Measurements from ENCODE around the gene YES1.
"Not testable (repeated sequence)": the region's sequence is repeated elsewhere in the genome, so short reads cannot be mapped to it uniquely, and the experiment has no call there.

Gene YES1

GRCh38 chr18:765764-766549, 46.1 kb downstream of the YES1 start:
- CTCF ChIA-PET: interaction anchor here (1.0 to 1.3 kb wide), 2 partner anchors 20 to 41 kb away, joined by 3 read pairs; no protein-coding TSS in a partner anchor

GRCh38 chr18:759864-760263, 52.2 kb downstream of the YES1 start:
- H3K27ac ChIP-seq (ENCODE audit: insufficient read depth in 1 of 2, low read depth in 1 of 2, low read length in 2 of 2, poor library complexity in 1 of 2, severe bottlenecking in 2 of 2); H3K36me3 ChIP-seq (ENCODE audit: control insufficient read depth in 4 of 4, insufficient read depth in 4 of 4, low read length in 3 of 4); H3K4me1 ChIP-seq (ENCODE audit: control extremely low read depth in 1 of 4, control insufficient read depth in 4 of 4, insufficient read depth in 4 of 4, low read length in 3 of 4); DNase-seq; H3K27me3 ChIP-seq (replicated peaks in 2 of 5; ENCODE audit: control insufficient read depth in 4 of 5, insufficient read depth in 5 of 5, low read length in 4 of 5); POLR2A ChIA-PET; H3K4me3 ChIP-seq (ENCODE audit: control insufficient read depth in 1 of 7, extremely low read depth in 1 of 7, insufficient read depth in 4 of 7, low read depth in 2 of 7, low read length in 6 of 7); H3K9me3 ChIP-seq (ENCODE audit: control extremely low read depth in 1 of 5, control insufficient read depth in 4 of 5, insufficient read depth in 2 of 5, low read depth in 1 of 5, low read length in 4 of 5): not testable (repeated sequence)
- 92% methylated on average over 1 of the region's 4 CpGs for WGBS (ENCODE audit: insufficient coverage)
- CTCF ChIA-PET: interaction anchor here (1.1 kb wide), 1 partner anchor 71 kb away, joined by 7 read pairs; no protein-coding TSS in a partner anchor

More at GRCh38 chr18:765764-766549, 46.1 kb downstream of the YES1 start:
- POLR2A ChIA-PET: no interaction called here
- Histone ChIP-seq H3K36me3 (ENCODE audit: control insufficient read depth in 4 of 4, insufficient read depth in 4 of 4, low read length in 3 of 4) (no peaks in the 10 kb centered on the region), H3K27me3 (replicated peaks in 2 of 5; ENCODE audit: control insufficient read depth in 4 of 5, insufficient read depth in 5 of 5, low read length in 4 of 5) (no peaks in the 10 kb centered on the region), H3K4me1 (ENCODE audit: control extremely low read depth in 1 of 4, control insufficient read depth in 4 of 4, insufficient read depth in 4 of 4, low read length in 3 of 4) (peaks cover 0 to 7% (median 0%) of the 10 kb centered on the region in 4 experiments), H3K27ac (ENCODE audit: insufficient read depth in 1 of 2, low read depth in 1 of 2, low read length in 2 of 2, poor library complexity in 1 of 2, severe bottlenecking in 2 of 2) (no peak overlapping the region), H3K9me3 (ENCODE audit: control extremely low read depth in 1 of 5, control insufficient read depth in 4 of 5, insufficient read depth in 2 of 5, low read depth in 1 of 5, low read length in 4 of 5) (no peaks in the 10 kb centered on the region), H3K4me3 (ENCODE audit: control insufficient read depth in 1 of 7, extremely low read depth in 1 of 7, insufficient read depth in 4 of 7, low read depth in 2 of 7, low read length in 6 of 7) (no peak overlapping the region)
- 100% methylated on average over 1 of the region's 7 CpGs for WGBS (ENCODE audit: insufficient coverage)
- DNase-seq: no peak

GRCh38 chr18:755506-755905, 56.5 kb downstream of the YES1 start:
- 100% methylated on average over 1 of the region's 2 CpGs for WGBS (ENCODE audit: insufficient coverage)
- POLR2A ChIA-PET: no interaction called here

GRCh38 chr18:754656-755055, 57.4 kb downstream of the YES1 start:
- Histone ChIP-seq H3K9me3 (ENCODE audit: control extremely low read depth in 1 of 5, control insufficient read depth in 4 of 5, insufficient read depth in 2 of 5, low read depth in 1 of 5, low read length in 4 of 5) (no peaks in the 10 kb centered on the region), H3K36me3 (ENCODE audit: control insufficient read depth in 4 of 4, insufficient read depth in 4 of 4, low read length in 3 of 4) (peaks cover 2 to 42% (median 14%) of the 10 kb centered on the region in 4 experiments), H3K4me3 (ENCODE audit: control insufficient read depth in 1 of 7, extremely low read depth in 1 of 7, insufficient read depth in 4 of 7, low read depth in 2 of 7, low read length in 6 of 7) (no peak overlapping the region), H3K4me1 (ENCODE audit: control extremely low read depth in 1 of 4, control insufficient read depth in 4 of 4, insufficient read depth in 4 of 4, low read length in 3 of 4) (no peaks in the 10 kb centered on the region), H3K27me3 (replicated peaks in 2 of 5; ENCODE audit: control insufficient read depth in 4 of 5, insufficient read depth in 5 of 5, low read length in 4 of 5) (no peaks in the 10 kb centered on the region), H3K27ac (ENCODE audit: insufficient read depth in 1 of 2, low read depth in 1 of 2, low read length in 2 of 2, poor library complexity in 1 of 2, severe bottlenecking in 2 of 2) (no peak overlapping the region)
- no peak for DNase-seq
- CTCF ChIA-PET: interaction anchor here (0.7 to 2.6 kb wide), 7 partner anchors 8 to 76 kb away, joined by 3 to 12 read pairs (median 5); no protein-coding TSS in a partner anchor
- POLR2A ChIA-PET: no interaction called here
- WGBS (ENCODE audit: insufficient coverage): 100% methylated on average over 1 of the region's 1 CpG

More at GRCh38 chr18:755506-755905, 56.5 kb downstream of the YES1 start:
- Histone ChIP-seq H3K36me3 (ENCODE audit: control insufficient read depth in 4 of 4, insufficient read depth in 4 of 4, low read length in 3 of 4) (peaks cover 2 to 36% (median 13%) of the 10 kb centered on the region in 4 experiments), H3K27ac (ENCODE audit: insufficient read depth in 1 of 2, low read depth in 1 of 2, low read length in 2 of 2, poor library complexity in 1 of 2, severe bottlenecking in 2 of 2) (no peak overlapping the region), H3K9me3 (ENCODE audit: control extremely low read depth in 1 of 5, control insufficient read depth in 4 of 5, insufficient read depth in 2 of 5, low read depth in 1 of 5, low read length in 4 of 5) (no peaks in the 10 kb centered on the region), H3K27me3 (replicated peaks in 2 of 5; ENCODE audit: control insufficient read depth in 4 of 5, insufficient read depth in 5 of 5, low read length in 4 of 5) (no peaks in the 10 kb centered on the region), H3K4me3 (ENCODE audit: control insufficient read depth in 1 of 7, extremely low read depth in 1 of 7, insufficient read depth in 4 of 7, low read depth in 2 of 7, low read length in 6 of 7) (no peak overlapping the region), H3K4me1 (ENCODE audit: control extremely low read depth in 1 of 4, control insufficient read depth in 4 of 4, insufficient read depth in 4 of 4, low read length in 3 of 4) (no peaks in the 10 kb centered on the region)
- CTCF ChIA-PET: interaction anchor here (0.5 to 1.8 kb wide), 4 partner anchors 9 to 84 kb away, joined by 3 to 12 read pairs (median 4); no protein-coding TSS in a partner anchor
- peak in 1 of 3 donors; percentile 44 for DNase-seq

- DNase-seq: no peak
- Histone ChIP-seq H3K4me1 (ENCODE audit: control extremely low read depth in 1 of 4, control insufficient read depth in 4 of 4, insufficient read depth in 4 of 4, low read length in 3 of 4) (no peaks in the 10 kb centered on the region), H3K36me3 (ENCODE audit: control insufficient read depth in 4 of 4, insufficient read depth in 4 of 4, low read length in 3 of 4) (peaks cover 5 to 43% (median 17%) of the 10 kb centered on the region in 4 experiments), H3K4me3 (ENCODE audit: control insufficient read depth in 1 of 7, extremely low read depth in 1 of 7, insufficient read depth in 4 of 7, low read depth in 2 of 7, low read length in 6 of 7) (no peak overlapping the region), H3K27ac (ENCODE audit: insufficient read depth in 1 of 2, low read depth in 1 of 2, low read length in 2 of 2, poor library complexity in 1 of 2, severe bottlenecking in 2 of 2) (no peak overlapping the region), H3K27me3 (replicated peaks in 2 of 5; ENCODE audit: control insufficient read depth in 4 of 5, insufficient read depth in 5 of 5, low read length in 4 of 5) (no peaks in the 10 kb centered on the region), H3K9me3 (ENCODE audit: control extremely low read depth in 1 of 5, control insufficient read depth in 4 of 5, insufficient read depth in 2 of 5, low read depth in 1 of 5, low read length in 4 of 5) (no peaks in the 10 kb centered on the region)
- 100% methylated on average over 1 of the region's 1 CpG for WGBS (ENCODE audit: insufficient coverage)
- POLR2A ChIA-PET: interaction anchor here (0.6 kb wide), 1 partner anchor 31 kb away, joined by 6 read pairs; no protein-coding TSS in a partner anchor
- CTCF ChIA-PET: interaction anchor here (0.6 kb wide), 1 partner anchor 414 kb away, joined by 3 read pairs; no protein-coding TSS in a partner anchor
Observed at GRCh38 chr18:750456-750855, 61.6 kb downstream of the YES1 start.

GRCh38 chr18:744832-745597, 67.0 kb downstream of the YES1 start:
- Histone ChIP-seq H3K36me3 (ENCODE audit: control insufficient read depth in 4 of 4, insufficient read depth in 4 of 4, low read length in 3 of 4) (peaks cover 7 to 31% (median 19%) of the 10 kb centered on the region in 4 experiments), H3K27ac (ENCODE audit: insufficient read depth in 1 of 2, low read depth in 1 of 2, low read length in 2 of 2, poor library complexity in 1 of 2, severe bottlenecking in 2 of 2) (no peak overlapping the region), H3K4me1 (ENCODE audit: control extremely low read depth in 1 of 4, control insufficient read depth in 4 of 4, insufficient read depth in 4 of 4, low read length in 3 of 4) (no peaks in the 10 kb centered on the region), H3K27me3 (replicated peaks in 2 of 5; ENCODE audit: control insufficient read depth in 4 of 5, insufficient read depth in 5 of 5, low read length in 4 of 5) (no peaks in the 10 kb centered on the region), H3K9me3 (ENCODE audit: control extremely low read depth in 1 of 5, control insufficient read depth in 4 of 5, insufficient read depth in 2 of 5, low read depth in 1 of 5, low read length in 4 of 5) (no peaks in the 10 kb centered on the region), H3K4me3 (ENCODE audit: control insufficient read depth in 1 of 7, extremely low read depth in 1 of 7, insufficient read depth in 4 of 7, low read depth in 2 of 7, low read length in 6 of 7) (no peak overlapping the region)
- WGBS (ENCODE audit: insufficient coverage): no CpG with 5 or more reads among the region's 2 CpGs
- no peak for DNase-seq
- ChIA-PET CTCF (interaction anchor here (0.9 to 7.1 kb wide), 4 partner anchors 9 to 89 kb away, joined by 3 to 179 read pairs (median 3); no protein-coding TSS in a partner anchor), POLR2A (interaction anchor here (1.2 kb wide), 1 partner anchor 85 kb away, joined by 3 read pairs; no protein-coding TSS in a partner anchor)
